Putamen (tissue), 1 donor: ENCODE measurements around the gene SPP1.
"Not testable (repeated sequence)": the region's sequence is repeated elsewhere in the genome, so short reads cannot be mapped to it uniquely, and the experiment has no call there.

Source experiments
- DNase-seq: peaks from one replicate; pipeline ENCODE4 v3.0.0-alpha.2; 2016; ENCODE audit warnings: low spot score

Gene SPP1

DNA sequence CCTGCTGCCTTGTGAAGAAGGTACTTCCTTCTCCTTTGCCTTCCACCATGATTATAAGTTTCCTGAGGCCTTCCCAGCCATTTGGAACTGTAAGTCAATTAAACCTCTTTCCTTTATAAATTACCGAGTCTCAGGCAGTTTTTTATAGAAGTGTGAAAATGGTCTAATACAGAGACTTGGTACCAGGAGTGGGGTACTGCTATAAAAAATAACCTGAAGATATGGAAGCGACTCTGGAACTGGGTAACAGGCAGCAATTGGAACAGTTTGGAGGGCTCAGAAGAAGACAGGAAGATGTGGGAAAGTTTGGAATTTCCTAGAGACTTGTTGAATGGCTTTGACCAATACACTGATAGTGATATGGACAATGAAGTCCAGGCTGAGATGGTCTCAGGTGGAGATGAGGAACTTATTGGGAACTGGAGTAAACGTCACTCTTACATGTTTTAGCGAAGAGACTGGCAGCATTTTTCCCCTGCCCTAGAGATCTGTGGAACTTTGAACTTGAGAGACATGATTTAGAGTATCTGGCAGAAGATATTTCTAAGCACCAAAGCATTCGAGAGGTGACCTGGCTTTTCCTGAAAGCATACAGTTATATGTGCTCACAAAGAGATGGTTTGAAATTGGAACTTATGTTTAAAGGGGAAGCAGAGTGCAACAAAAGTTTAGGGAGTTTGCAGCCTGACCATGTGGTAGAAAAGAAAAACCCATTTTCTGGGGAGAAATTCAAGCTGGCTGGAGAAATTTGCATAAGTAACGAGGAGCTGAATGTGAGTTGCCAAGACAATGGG lies 50.6 kb downstream of the SPP1 start:
- not testable (repeated sequence) for DNase-seq

- no peak for DNase-seq
These were observed 52.4 kb downstream of the SPP1 start for GRCh38 chr4:88027611-88028608.

- no peak for DNase-seq
These were observed 53.4 kb downstream of the SPP1 start for GRCh38 chr4:88028946-88029345.

DNA sequence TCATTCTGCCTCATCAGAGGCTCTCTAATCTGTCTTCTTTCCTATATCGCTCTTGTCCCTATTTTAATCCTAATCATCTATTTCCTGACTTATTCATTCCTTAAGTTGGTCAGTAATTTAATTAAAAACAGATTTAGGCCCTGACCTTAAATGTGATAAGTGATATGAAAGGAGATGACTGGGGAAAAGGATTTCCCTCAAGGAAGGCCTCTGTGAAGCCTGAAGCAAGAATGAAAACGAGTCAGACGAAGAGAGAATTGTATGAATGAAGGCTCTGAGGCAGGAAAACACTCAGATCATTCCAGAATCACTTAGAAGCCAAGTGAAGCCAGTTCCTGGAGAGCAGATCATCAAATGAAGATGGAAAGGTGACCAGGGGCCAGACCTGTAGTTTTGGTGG lies 54.0 kb downstream of the SPP1 start:
- no peak for DNase-seq

- no peak for DNase-seq
These were observed 55.2 kb downstream of the SPP1 start for GRCh38 chr4:88030565-88031310.
